ENCODE data around the gene FBXO27. TPM values are rescaled to one million over a fixed set of nuclear protein-coding genes. Genes with fewer than 3 reads are reported as not detected.
"Not testable (repeated sequence)": the region's sequence is repeated elsewhere in the genome, so short reads cannot be mapped to it uniquely, and the experiment has no call there.

The FBXO27 gene
- total RNA-seq, 4 donors from 2014 or later, result 3.4 to 11.3 (median 7.8) TPM

- Histone ChIP-seq H3K27me3 (no peaks in the 10 kb centered on the region), H3K36me3 (no peaks in the 10 kb centered on the region), H3K4me1 (no peaks in the 10 kb centered on the region), H3K4me3 (no peak overlapping the region), H3K27ac (no peak overlapping the region), H3K9me3 (no peaks in the 10 kb centered on the region)
- intact Hi-C loops (cut with DNase I; ENCODE audit: low total_unique reads), result no loop called here
- DNase-seq, result no peak
- TF ChIP-seq CTCF (IDR thresholded peaks at IDR 0.05) (no peak), POLR2A (IDR thresholded peaks at IDR 0.05) (no peak)
Measured at GRCh38 chr19:38989066-38989605, 43.2 kb downstream of the FBXO27 start.

GRCh38 chr19:38988627-38989026, 43.7 kb downstream of the FBXO27 start:
- H3K36me3 ChIP-seq; H3K9me3 ChIP-seq; H3K4me3 ChIP-seq; intact Hi-C loops (cut with DNase I; ENCODE audit: low total_unique reads); DNase-seq; H3K27me3 ChIP-seq; H3K4me1 ChIP-seq; H3K27ac ChIP-seq: not testable (repeated sequence)

GRCh38 chr19:38987745-38988144, 44.6 kb downstream of the FBXO27 start:
- H3K27me3 ChIP-seq; H3K9me3 ChIP-seq; H3K36me3 ChIP-seq; DNase-seq; intact Hi-C loops (cut with DNase I; ENCODE audit: low total_unique reads); H3K4me1 ChIP-seq; H3K4me3 ChIP-seq; H3K27ac ChIP-seq: not testable (repeated sequence)

- Histone ChIP-seq H3K27me3 (no peaks in the 10 kb centered on the region), H3K4me3 (no peak overlapping the region), H3K4me1 (no peaks in the 10 kb centered on the region), H3K27ac (no peak overlapping the region), H3K36me3 (no peaks in the 10 kb centered on the region), H3K9me3 (no peaks in the 10 kb centered on the region)
- intact Hi-C loops (cut with DNase I; ENCODE audit: low total_unique reads), result no loop called here
- no peak for TF ChIP-seq CTCF (IDR thresholded peaks at IDR 0.05)
- TF ChIP-seq POLR2A (IDR thresholded peaks at IDR 0.05), result no peak
- DNase-seq, result no peak
Measured at GRCh38 chr19:38985262-38985661, 47.1 kb downstream of the FBXO27 start.

- TF ChIP-seq CTCF (IDR thresholded peaks at IDR 0.05) (no peak), POLR2A (IDR thresholded peaks at IDR 0.05) (no peak)
- H3K36me3 ChIP-seq, result no peaks in the 10 kb centered on the region
- no peaks in the 10 kb centered on the region for H3K9me3 ChIP-seq
- H3K27ac ChIP-seq, result no peak overlapping the region
- H3K4me1 ChIP-seq, result no peaks in the 10 kb centered on the region
- intact Hi-C loops (cut with DNase I; ENCODE audit: low total_unique reads), result no loop called here
- no peak overlapping the region for H3K4me3 ChIP-seq
- no peak for DNase-seq
- H3K27me3 ChIP-seq, result no peaks in the 10 kb centered on the region
Measured at GRCh38 chr19:38980583-38981374, 51.6 kb downstream of the FBXO27 start.

GRCh38 chr19:38979812-38980211, 52.5 kb downstream of the FBXO27 start:
- Histone ChIP-seq H3K27me3 (no peaks in the 10 kb centered on the region), H3K4me1 (no peaks in the 10 kb centered on the region), H3K36me3 (no peaks in the 10 kb centered on the region), H3K4me3 (no peak overlapping the region), H3K9me3 (no peaks in the 10 kb centered on the region), H3K27ac (no peak overlapping the region)
- intact Hi-C loops (cut with DNase I; ENCODE audit: low total_unique reads), result no loop called here
- no peak for DNase-seq
- no peak for TF ChIP-seq POLR2A (IDR thresholded peaks at IDR 0.05)
- TF ChIP-seq CTCF (IDR thresholded peaks at IDR 0.05), result no peak
